Skin epidermis (tissue), 12 donors: ENCODE results near the gene TRIM29.
"Not testable (repeated sequence)": the region's sequence is repeated elsewhere in the genome, so short reads cannot be mapped to it uniquely, and the experiment has no call there.

ENCODE experiments used
- H3K27ac ChIP-seq, 21 experiments: fragments of 200-600 bp; sonication (generic) in 11 of 21; one replicate each; pipeline ENCODE4 v1.5.0; 2020; ENCODE audit warnings: mild to moderate bottlenecking in 3 of 21, inconsistent platforms in 2 of 21, moderate library complexity in 2 of 21
- H3K4me3 ChIP-seq, 7 experiments: fragments of 200-600 bp; sonication (generic) in 2 of 7; one replicate each; pipeline ENCODE4 v1.5.0; 2020; ENCODE audit warnings: inconsistent platforms in 2 of 7, mild to moderate bottlenecking in 2 of 7, moderate library complexity in 1 of 7

Gene TRIM29

GRCh38 chr11:120173019-120173705 is 35.2 kb upstream of the TRIM29 start:
- Histone ChIP-seq H3K4me3 (no peak overlapping the region), H3K27ac (no peak overlapping the region)

DNA sequence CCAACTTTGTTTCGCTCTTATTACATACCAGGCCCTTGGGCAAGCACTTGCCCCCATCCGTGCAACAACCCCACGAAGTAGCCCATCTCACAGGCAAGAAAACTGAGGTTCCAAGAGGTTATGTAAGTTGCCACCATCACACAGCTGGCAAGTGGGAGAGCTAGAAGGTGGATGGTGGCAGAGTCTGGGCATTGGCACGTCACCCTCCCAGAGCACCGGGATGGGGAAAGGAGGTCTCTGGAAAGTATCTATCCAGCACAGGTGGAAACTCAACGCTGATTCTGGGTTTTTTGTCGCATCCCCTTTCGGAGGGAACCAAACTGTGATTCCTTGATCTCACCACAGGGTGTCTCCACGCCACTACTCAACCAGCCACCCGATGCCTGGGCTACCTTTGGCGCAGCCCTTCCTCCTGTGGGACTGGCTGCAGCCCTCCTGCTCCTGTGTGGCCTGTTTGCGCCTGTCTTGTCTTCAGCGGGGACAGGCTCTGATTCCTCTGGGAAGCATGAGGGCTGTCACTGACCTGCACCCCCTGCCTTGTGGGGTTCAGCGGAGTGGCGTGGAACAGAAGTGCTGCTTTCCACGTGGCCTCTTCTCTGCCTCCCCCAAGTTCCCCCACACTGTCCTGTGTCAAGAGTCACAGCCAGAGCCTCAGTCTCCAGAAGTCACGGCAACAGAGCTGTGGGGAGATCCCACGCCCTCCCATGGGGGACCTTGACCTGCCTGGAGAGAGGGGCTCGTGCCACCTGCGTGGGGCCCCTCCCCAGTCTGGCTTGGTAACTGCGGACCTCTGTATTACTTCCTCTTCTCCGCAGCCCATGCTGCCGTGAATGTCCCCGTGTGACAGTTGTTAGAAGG is 34.4 kb upstream of the TRIM29 start:
- no peak overlapping the region for H3K4me3 ChIP-seq
- H3K27ac ChIP-seq, result no peak overlapping the region

GRCh38 chr11:120170741-120171261 is 32.9 kb upstream of the TRIM29 start:
- H3K27ac ChIP-seq, result no peak overlapping the region
- no peak overlapping the region for H3K4me3 ChIP-seq

- H3K4me3 ChIP-seq, result peak overlapping the region in 5 of 7 experiments; percentile 29 to 49 (median 43)
Observed at GRCh38 chr11:120169981-120170698, 32.2 kb upstream of the TRIM29 start.

GRCh38 chr11:120168960-120169681 is 31.2 kb upstream of the TRIM29 start:
- H3K27ac ChIP-seq, result peak overlapping the region in 20 of 21 experiments; percentile 26 to 86 (median 75)
- peak overlapping the region; percentile 29 to 49 (median 40) for H3K4me3 ChIP-seq

More at GRCh38 chr11:120169981-120170698, 32.2 kb upstream of the TRIM29 start:
- H3K27ac ChIP-seq, result peak overlapping the region in 10 of 21 experiments; percentile 18 to 86 (median 76)

- H3K27ac ChIP-seq, result peak overlapping the region in 19 of 21 experiments; percentile 45 to 86 (median 76)
- H3K4me3 ChIP-seq, result peak overlapping the region; percentile 29 to 49 (median 40)
Observed at GRCh38 chr11:120168108-120168959, 30.4 kb upstream of the TRIM29 start.

DNA sequence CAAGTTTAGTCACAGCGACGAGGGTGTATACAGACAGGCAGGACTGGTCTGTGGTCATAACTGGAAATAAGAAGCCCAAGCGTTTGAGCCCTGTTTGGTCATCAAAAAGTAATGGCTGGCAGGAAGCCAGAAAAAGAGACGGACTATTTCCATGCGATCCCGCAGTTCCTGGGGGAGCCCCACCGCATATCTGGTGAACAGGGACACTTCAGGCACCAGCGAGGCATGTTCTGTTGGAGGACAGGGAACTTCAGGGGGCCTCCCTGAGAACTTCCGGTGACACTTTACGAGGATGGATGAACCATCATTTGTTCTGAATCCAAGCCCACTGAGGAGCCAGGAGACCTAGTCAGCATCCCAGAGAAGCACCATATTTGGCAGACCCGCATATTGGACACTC is 29.7 kb upstream of the TRIM29 start:
- no peak overlapping the region for H3K27ac ChIP-seq
- H3K4me3 ChIP-seq, result no peak overlapping the region

DNA sequence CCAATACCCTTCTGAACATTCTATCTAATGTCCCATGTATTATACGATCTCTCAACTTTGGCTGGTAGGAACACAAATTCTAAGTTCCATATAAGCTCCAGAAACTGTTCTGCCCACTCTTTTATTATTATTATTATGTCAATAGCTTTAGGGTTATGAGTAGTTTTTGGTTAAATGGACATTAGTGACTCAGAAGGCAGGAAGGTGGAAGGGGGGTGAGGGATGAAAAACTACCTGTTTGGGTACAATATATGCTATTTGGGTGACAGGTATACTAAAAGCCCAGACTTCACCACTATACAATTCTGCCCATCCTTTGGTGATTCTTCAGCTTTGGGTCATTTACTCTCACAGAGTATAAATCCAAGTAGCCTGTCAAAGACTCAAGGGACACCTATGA is 22.5 kb upstream of the TRIM29 start:
- no peak overlapping the region for H3K4me3 ChIP-seq

GRCh38 chr11:120153221-120153620 is 15.3 kb upstream of the TRIM29 start:
- no peak overlapping the region for H3K4me3 ChIP-seq
- H3K27ac ChIP-seq, result peak overlapping the region in 1 of 21 experiments; percentile 59

More for the DNA sequence above, 22.5 kb upstream of the TRIM29 start:
- H3K27ac ChIP-seq, result no peak overlapping the region

DNA sequence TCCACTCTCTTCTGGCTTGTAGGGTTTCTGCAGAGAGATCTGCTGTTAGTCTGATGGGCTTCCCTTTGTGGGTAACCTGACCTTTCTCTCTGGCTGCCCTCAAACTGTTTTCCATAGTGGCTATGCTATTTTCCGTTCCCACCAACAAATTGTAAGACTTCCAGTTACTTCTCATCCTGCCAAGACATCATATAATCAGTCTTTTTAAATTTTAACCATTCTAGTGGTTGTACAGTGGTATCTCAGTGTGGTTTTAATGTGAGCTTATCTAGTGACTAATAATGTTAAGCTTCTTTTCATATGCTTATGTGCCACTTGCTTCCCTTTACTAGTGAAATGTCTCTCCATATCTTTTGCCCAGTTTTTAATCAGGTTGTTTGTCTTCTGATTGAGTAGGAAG is 13.6 kb upstream of the TRIM29 start:
- H3K4me3 ChIP-seq, result no peak overlapping the region
- no peak overlapping the region for H3K27ac ChIP-seq

DNA sequence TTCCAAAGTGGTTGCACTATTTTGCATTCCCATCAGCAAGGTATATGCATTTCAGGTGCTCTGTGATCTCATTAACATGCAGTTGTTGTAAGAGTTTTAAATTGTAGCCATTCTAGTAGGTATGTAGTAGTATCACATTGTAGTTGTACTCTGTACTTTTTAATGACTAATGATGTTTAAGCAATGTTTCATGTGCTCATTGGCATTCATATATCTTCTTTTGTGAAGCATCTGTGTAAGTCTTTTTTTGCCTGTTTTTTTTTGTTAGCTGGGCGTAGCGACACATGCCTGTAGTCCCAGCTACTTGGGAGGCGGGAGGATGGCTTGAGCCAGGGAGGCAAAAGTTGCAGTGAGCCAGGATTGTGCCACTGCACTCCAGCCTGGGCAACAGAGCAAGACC is 11.3 kb upstream of the TRIM29 start:
- H3K27ac ChIP-seq, result no peak overlapping the region

GRCh38 chr11:120147950-120148270 is 10.0 kb upstream of the TRIM29 start:
- Histone ChIP-seq H3K27ac (peak overlapping the region in 14 of 21 experiments; percentile 19 to 77 (median 58)), H3K4me3 (no peak overlapping the region)

More for the DNA sequence above, 11.3 kb upstream of the TRIM29 start:
- no peak overlapping the region for H3K4me3 ChIP-seq

GRCh38 chr11:120147094-120147949 is 9.4 kb upstream of the TRIM29 start:
- H3K4me3 ChIP-seq, result no peak overlapping the region
- peak overlapping the region in 16 of 21 experiments; percentile 9 to 77 (median 61) for H3K27ac ChIP-seq

GRCh38 chr11:120146413-120147093 is 8.6 kb upstream of the TRIM29 start:
- peak overlapping the region in 13 of 21 experiments; percentile 15 to 77 (median 59) for H3K27ac ChIP-seq
- no peak overlapping the region for H3K4me3 ChIP-seq

DNA sequence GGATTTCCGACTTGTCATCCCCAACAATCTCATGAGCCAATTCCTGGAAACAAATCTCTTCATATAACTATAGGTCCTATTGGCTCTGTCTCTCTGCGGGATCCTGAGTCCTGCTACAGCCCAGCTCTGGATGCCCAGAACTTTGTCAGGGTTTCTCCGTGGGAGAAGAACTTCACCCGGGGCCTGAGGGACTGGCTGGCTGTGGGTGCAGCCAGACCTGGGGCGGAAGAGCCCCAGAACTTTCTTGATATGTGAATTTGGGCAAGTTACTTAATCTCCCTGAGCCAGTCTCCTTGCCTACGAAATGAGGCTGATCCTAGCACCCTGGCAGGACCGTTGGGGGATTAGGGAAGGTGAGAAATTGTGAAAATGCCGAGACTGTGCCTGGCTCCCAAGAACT is 6.6 kb upstream of the TRIM29 start:
- H3K27ac ChIP-seq, result no peak overlapping the region
- H3K4me3 ChIP-seq, result no peak overlapping the region

GRCh38 chr11:120143472-120143871 is 5.6 kb upstream of the TRIM29 start:
- not testable (repeated sequence) for H3K27ac ChIP-seq, H3K4me3 ChIP-seq
